ENCODE measurements around the gene KRTAP12-4. TPM values are rescaled to one million over a fixed set of nuclear protein-coding genes. Genes with fewer than 3 reads are reported as not detected.
"Not testable (repeated sequence)": the region's sequence is repeated elsewhere in the genome, so short reads cannot be mapped to it uniquely, and the experiment has no call there.

The KRTAP12-4 gene
- total and polyA plus RNA-seq, 5 experiments from 2014 or later, result not detected

DNA sequence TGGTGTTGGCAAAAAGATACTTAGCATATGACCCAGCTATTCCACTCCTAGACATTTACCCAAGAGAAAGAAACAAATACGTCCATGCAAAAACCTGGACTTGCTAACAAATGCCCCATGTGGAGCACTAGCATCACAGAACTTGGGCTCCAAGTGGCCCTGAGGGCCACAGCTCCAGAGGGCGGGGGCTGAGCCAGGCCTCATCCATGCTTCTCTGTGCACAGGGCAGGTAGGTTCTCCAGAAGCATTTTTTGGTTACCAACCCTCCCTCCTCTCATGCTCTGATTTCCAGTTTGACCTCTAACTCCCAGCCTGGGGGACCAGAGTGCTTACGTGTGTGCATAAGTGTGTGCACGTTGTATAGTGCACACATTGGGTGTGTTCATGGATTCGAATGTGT lies 10.2 kb upstream of the KRTAP12-4 start:
- no peak overlapping the region for H3K4me3 Mint-ChIP-seq
- ATAC-seq (no peak), DNase-seq (no peak)
- peaks cover 5 to 18% (median 9%) of the 10 kb centered on the region in 4 donors for H3K4me1 Mint-ChIP-seq
- POLR2A ChIA-PET, result no interaction called here
- H3K27ac Mint-ChIP-seq, result peak overlapping the region in 1 of 10 donors; percentile 66
- H3K27me3 Mint-ChIP-seq, result peaks cover 0 to 3% (median 0%) of the 10 kb centered on the region in 5 donors
- H3K36me3 Mint-ChIP-seq, result peaks cover 0 to 23% (median 13%) of the 10 kb centered on the region in 3 donors
- peaks cover 6 to 36% (median 12%) of the 10 kb centered on the region in 9 donors for H3K9me3 Mint-ChIP-seq

DNA sequence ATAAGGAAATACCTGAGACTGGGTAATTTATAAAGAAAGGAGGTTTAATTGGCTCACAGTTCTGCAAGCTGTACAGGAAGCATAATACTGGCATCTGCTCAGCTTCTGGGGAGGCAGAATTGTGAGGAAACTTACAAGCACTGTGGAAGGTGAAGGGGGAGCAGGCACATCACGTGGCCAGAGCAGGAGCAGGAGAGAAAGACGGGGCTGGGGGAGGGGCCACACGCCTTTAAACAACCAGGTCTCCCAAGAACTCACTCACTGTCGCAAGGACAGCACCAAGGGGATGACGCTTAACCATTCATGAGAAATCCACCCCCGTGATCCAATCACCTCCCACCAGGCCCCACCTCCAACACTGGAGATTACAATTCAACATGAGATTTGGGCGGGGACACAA lies 7.1 kb upstream of the KRTAP12-4 start:
- H3K27ac Mint-ChIP-seq, result peak overlapping the region in 3 of 10 donors; percentile 34 to 84 (median 50)
- DNase-seq, POLR2A ChIA-PET, H3K27me3 Mint-ChIP-seq, ATAC-seq: not testable (repeated sequence)
- H3K9me3 Mint-ChIP-seq, result peaks cover 6 to 38% (median 23%) of the 10 kb centered on the region in 9 donors
- H3K4me3 Mint-ChIP-seq, result peak overlapping the region in 1 of 10 donors; percentile 14
- peaks cover 2 to 20% (median 15%) of the 10 kb centered on the region in 3 donors for H3K36me3 Mint-ChIP-seq
- H3K4me1 Mint-ChIP-seq, result peaks cover 32 to 49% (median 39%) of the 10 kb centered on the region in 4 donors

DNA sequence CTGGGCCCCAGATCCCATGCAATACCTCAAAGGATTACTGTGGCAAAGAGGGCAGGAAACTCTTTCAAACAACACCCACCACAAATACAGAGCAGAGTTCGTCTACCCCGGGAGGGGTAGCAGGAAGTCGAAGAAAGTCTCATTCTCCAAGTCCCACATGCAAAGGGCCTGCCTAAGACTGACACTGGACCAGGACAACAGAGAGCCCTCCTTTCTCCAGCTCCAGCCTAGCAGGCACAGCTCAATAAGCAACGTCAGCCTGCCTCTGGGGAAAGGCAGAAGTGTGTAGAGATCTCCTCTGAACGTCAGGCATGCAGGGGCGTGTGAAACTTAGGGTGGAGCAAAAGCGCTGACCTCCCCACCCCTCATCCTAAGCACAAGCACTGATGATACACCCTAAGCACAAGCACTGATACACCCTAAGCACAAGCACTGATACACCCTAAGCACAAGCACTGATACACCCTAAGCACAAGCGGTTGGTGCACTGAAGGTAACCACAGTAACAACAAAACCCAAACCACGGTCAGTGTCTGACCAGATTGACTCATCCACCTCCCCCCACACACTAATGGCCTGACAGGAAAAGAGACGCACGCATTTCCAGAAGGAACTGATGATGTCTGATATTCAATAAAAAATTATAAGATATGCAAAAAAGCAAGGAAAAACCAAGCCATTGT lies 4.6 kb upstream of the KRTAP12-4 start:
- peak; percentile 5 to 9 for ATAC-seq
- peaks cover 8 to 56% (median 31%) of the 10 kb centered on the region in 9 donors for H3K9me3 Mint-ChIP-seq
- peaks cover 38 to 61% (median 59%) of the 10 kb centered on the region in 4 donors for H3K4me1 Mint-ChIP-seq
- POLR2A ChIA-PET, result interaction anchor here (0.9 to 3.1 kb wide), 6 partner anchors 10 to 52 kb away, joined by 3 to 15 read pairs (median 4); partner anchors contain the start of gene KRTAP10-9
- H3K27me3 Mint-ChIP-seq, result peaks cover 0 to 3% (median 0%) of the 10 kb centered on the region in 5 donors
- peak in 7 of 10 donors; percentile 14 to 66 (median 35) for DNase-seq
- peak overlapping the region; percentile 46 to 87 (median 82) for H3K4me3 Mint-ChIP-seq
- H3K27ac Mint-ChIP-seq, result peak overlapping the region; percentile 91 to 99 (median 97)
- peaks cover 2 to 28% (median 18%) of the 10 kb centered on the region in 3 donors for H3K36me3 Mint-ChIP-seq

DNA sequence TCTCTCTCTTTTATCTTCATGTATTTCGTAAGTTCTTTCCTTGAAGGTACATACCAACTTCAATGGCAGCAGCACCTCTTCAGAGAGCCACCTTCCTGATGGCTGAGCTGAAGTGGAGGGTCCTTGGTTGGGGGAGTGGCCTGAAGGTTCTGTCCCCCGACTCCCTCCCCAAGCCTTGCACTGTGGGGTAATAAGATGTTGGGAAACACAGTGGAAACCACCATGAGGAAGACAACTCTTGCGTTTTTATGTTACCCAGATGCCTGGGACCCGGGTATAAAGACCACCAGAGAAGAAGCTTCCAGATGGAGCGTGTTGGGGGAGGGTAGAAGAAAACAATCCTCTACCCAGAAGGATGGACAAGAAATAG lies 4.1 kb upstream of the KRTAP12-4 start:
- POLR2A ChIA-PET, result interaction anchor here (0.9 to 3.1 kb wide), 8 partner anchors 9 to 214 kb away, joined by 3 to 15 read pairs (median 4); partner anchors contain the start of gene KRTAP10-9
- peaks cover 0 to 3% (median 0%) of the 10 kb centered on the region in 5 donors for H3K27me3 Mint-ChIP-seq
- DNase-seq (peak in 1 of 10 donors; percentile 11), ATAC-seq (no peak)
- peaks cover 2 to 28% (median 17%) of the 10 kb centered on the region in 3 donors for H3K36me3 Mint-ChIP-seq
- peaks cover 8 to 56% (median 28%) of the 10 kb centered on the region in 9 donors for H3K9me3 Mint-ChIP-seq
- H3K4me3 Mint-ChIP-seq, result peak overlapping the region; percentile 48 to 87 (median 82)
- peaks cover 38 to 66% (median 65%) of the 10 kb centered on the region in 4 donors for H3K4me1 Mint-ChIP-seq
- H3K27ac Mint-ChIP-seq, result peak overlapping the region; percentile 91 to 99 (median 97)

DNA sequence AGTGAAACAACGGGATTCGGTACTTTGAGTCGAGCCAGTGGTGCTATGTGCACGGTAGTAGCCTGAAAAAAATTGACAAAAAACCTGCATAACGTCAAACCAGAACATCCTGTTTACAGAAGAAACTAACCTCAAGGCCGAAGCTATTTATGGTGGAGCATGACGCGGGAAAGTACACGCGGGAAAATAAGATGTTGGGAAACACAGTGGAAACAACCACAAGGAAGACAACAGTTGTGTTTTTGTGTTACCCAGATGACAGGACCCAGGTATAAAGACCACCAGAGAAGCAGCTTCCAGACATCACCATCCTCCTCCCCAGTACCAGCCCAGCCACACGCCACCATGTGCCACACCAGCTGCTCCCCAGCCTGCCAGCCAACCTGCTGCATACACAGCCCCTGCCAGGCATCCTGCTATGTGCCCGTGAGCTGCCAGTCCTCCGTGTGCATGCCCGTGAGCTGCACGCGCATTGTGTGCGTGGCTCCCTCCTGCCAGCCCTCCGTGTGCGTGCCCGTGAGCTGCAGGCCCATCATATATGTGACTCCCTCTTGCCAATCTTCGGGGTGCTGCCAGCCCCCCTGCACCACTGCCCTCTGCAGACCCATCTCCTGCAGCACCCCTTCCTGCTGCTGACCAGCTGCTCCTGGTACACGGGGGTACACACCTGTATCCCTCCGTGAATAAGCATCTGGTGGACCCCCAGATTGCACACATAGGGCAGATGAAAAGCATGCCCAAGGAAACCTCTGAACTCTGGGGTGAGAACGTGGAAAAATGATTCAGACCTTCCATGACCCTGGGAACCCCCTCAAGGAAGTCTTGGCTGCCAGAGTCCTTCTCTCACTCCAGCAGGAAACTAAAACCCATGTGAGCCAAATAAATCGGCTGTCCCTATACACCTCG lies 3.4 kb upstream of the KRTAP12-4 start, which contains the start of gene KRTAP12-3:
Gene KRTAP12-3 (plus strand): TSS at position 298 of the 906 bp plus-strand sequence. CDS start 48 bp downstream, at position 346.
- ATAC-seq (peak; percentile 63 to 74), DNase-seq (peak; percentile 48 to 93 (median 78))
- Mint-ChIP-seq H3K9me3 (peaks cover 4 to 51% (median 24%) of the 10 kb centered on the region in 9 donors), H3K4me3 (peak within 1 kb of the TSS; percentile 48 to 87 (median 82)), H3K27ac (peak within 1 kb of the TSS; percentile 91 to 99 (median 97)), H3K4me1 (peaks cover 38 to 71% (median 68%) of the 10 kb centered on the region in 4 donors), H3K27me3 (peaks cover 0 to 3% (median 0%) of the 10 kb centered on the region in 5 donors), H3K36me3 (peaks cover 2 to 28% (median 17%) of the 10 kb centered on the region in 3 donors)
- POLR2A ChIA-PET, result interaction anchor here (0.7 to 3.1 kb wide), 22 partner anchors 9 to 270 kb away, joined by 3 to 19 read pairs (median 4); partner anchors contain the start of genes KRTAP10-11, KRTAP10-5, KRTAP10-9 and PTTG1IP

DNA sequence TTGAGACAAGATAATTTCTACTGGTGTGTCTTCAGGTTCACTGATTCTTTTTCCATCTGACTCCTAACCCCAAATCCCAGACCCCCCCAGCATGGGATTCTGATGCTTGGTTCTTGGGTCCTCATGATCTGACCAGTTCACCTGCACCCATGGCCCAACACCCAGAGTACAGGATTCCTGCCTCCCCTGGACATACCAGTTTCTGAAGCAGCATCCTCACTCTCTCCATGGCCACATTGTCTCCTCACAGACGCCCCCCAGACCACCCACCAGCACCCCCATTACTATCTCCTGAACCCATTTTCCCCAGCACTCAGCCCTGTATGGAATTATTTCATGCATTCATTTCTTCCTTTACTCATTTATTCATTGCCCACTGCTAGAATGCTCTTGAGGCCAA lies 2.4 kb upstream of the KRTAP12-4 start:
- peak overlapping the region; percentile 48 to 87 (median 82) for H3K4me3 Mint-ChIP-seq
- peaks cover 40 to 75% (median 68%) of the 10 kb centered on the region in 4 donors for H3K4me1 Mint-ChIP-seq
- H3K27me3 Mint-ChIP-seq, result no peaks in the 10 kb centered on the region
- peaks cover 0 to 45% (median 18%) of the 10 kb centered on the region in 9 donors for H3K9me3 Mint-ChIP-seq
- POLR2A ChIA-PET, result interaction anchor here (1.0 to 3.1 kb wide), 10 partner anchors 12 to 146 kb away, joined by 3 to 19 read pairs (median 5); partner anchors contain the start of genes KRTAP10-5 and KRTAP10-9
- H3K27ac Mint-ChIP-seq, result peak overlapping the region; percentile 91 to 99 (median 97)
- H3K36me3 Mint-ChIP-seq, result peaks cover 2 to 22% (median 17%) of the 10 kb centered on the region in 3 donors
- DNase-seq (no peak), ATAC-seq (no peak)

DNA sequence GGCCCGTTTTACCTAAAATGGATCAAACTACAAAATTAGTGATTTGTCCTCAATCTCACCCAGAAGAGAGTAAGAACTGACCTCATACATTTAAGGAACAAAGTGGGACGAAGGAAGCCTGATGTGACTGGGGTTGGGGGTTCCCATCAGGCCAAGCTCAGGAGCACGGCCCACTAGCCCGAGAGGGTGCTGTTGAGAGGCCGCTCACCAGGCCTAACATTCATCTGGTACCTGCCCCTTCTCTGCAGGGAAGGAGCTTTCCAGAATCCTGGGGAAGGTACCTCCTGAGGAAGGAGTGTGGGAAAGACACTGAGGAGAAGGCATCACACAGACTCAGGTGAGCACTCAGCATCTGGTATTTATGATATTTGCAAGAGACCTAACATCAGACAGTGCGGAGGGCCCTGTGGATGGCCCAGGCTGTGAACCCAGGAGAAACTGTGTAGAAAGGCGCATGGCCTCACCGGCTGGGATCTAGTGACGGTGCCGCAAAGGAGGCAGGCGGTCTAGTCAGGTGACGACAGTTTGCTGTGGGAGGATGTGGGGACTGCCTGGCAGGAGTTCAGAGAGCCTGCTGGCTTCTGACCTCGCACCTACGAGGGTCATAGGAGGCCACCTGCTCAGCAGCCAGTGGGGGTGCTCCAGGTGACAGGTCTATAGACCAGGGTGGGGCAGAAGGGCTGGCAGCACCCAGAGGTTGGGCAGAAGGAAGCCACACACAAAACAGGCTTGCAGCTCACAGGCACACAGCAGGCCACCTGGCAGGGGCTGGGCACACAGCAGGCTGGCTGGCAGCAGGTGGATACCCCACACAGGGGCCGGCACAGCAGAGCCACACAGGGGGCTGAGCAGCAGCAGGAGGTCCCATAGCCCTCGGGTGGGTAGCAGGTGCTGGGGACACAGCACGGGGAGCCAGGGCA lies 543 bp downstream of the KRTAP12-4 start:
- peaks cover 2 to 17% (median 17%) of the 10 kb centered on the region in 3 donors for H3K36me3 Mint-ChIP-seq
- peaks cover 29 to 77% (median 63%) of the 10 kb centered on the region in 4 donors for H3K4me1 Mint-ChIP-seq
- POLR2A ChIA-PET, result interaction anchor here (0.6 to 2.8 kb wide), 5 partner anchors 11 to 69 kb away, joined by 3 to 9 read pairs (median 6); no protein-coding TSS in a partner anchor
- peak overlapping the region in 9 of 10 donors; percentile 45 to 86 (median 65) for H3K4me3 Mint-ChIP-seq
- DNase-seq, result peak; percentile 44 to 94 (median 83)
- H3K27me3 Mint-ChIP-seq, result no peaks in the 10 kb centered on the region
- peak; percentile 51 to 72 for ATAC-seq
- peak overlapping the region; percentile 89 to 99 (median 95) for H3K27ac Mint-ChIP-seq
- H3K9me3 Mint-ChIP-seq, result peaks cover 0 to 44% (median 18%) of the 10 kb centered on the region in 9 donors

DNA sequence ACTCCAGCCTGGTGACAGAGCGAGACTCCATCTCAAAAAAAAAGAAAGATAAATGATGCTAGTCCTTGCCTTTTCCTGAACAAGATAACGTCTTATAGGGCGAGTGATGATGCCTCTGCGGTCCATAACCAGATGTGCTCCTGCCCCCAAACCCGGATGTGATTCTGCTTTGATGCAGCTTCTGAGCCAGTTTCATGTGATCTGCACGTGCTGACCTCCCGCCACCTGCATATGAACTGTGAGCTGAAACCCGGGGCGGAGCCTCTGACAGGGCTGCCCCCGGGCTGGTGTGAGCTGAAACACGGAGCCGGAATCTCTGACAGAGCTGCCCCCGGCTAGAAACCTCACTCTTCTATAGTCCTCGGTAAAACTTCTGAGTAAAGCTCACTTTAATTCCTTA lies 1.3 kb downstream of the KRTAP12-4 start:
- no peak for ATAC-seq
- H3K9me3 Mint-ChIP-seq, result peaks cover 0 to 42% (median 18%) of the 10 kb centered on the region in 9 donors
- peaks cover 21 to 69% (median 55%) of the 10 kb centered on the region in 4 donors for H3K4me1 Mint-ChIP-seq
- POLR2A ChIA-PET, result interaction anchor here (0.6 to 2.8 kb wide), 5 partner anchors 10 to 70 kb away, joined by 3 to 9 read pairs (median 6); no protein-coding TSS in a partner anchor
- DNase-seq, result peak in 5 of 10 donors; percentile 7 to 37 (median 35)
- peaks cover 2 to 17% (median 17%) of the 10 kb centered on the region in 3 donors for H3K36me3 Mint-ChIP-seq
- H3K4me3 Mint-ChIP-seq, result peak overlapping the region in 1 of 10 donors; percentile 86
- peak overlapping the region; percentile 89 to 99 (median 94) for H3K27ac Mint-ChIP-seq
- no peaks in the 10 kb centered on the region for H3K27me3 Mint-ChIP-seq

DNA sequence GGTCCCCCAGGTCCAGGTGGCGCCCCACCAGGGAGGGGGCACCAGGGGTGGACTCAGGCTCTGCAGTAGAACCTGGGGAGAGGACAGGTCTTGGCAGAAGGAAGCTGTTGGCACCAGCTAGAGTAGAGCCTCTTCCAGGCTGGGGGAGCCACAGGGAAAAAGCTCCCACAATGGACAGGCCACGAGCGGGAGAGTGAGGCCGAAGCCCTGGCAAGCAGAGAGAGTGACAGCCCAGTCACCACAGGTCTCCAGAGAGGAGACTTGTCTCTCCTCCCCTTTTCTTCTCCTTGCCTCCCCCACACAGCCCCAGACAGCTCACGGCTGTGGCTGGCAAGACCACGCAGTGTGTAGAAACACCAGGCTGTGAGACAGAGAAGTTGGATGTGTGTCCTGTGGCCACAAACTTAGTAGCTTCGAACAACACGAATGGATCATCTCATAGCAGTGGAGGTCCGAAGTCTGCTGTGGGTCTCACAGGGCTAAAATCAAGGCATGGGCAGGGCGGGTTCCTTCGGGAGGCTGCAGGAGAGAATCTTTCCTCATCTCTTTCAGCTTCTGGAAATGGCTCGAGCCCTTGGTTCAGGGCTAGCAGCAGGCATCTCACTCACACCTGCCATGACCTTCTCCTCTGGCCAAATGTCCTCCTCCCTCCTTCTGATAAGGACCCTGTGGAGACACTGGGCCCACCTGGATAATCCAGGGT lies 3.3 kb downstream of the KRTAP12-4 start:
- H3K36me3 Mint-ChIP-seq, result peaks cover 0 to 4% (median 3%) of the 10 kb centered on the region in 3 donors
- ATAC-seq (no peak), DNase-seq (no peak)
- H3K4me3 Mint-ChIP-seq, result peak overlapping the region in 1 of 10 donors; percentile 29
- peaks cover 15 to 58% (median 44%) of the 10 kb centered on the region in 4 donors for H3K4me1 Mint-ChIP-seq
- POLR2A ChIA-PET, result interaction anchor here (0.7 to 2.8 kb wide), 2 partner anchors 8 to 61 kb away, joined by 4 to 9 read pairs; no protein-coding TSS in a partner anchor
- H3K27me3 Mint-ChIP-seq, result no peaks in the 10 kb centered on the region
- peaks cover 0 to 32% (median 4%) of the 10 kb centered on the region in 9 donors for H3K9me3 Mint-ChIP-seq
- peak overlapping the region in 7 of 10 donors; percentile 40 to 90 (median 81) for H3K27ac Mint-ChIP-seq

DNA sequence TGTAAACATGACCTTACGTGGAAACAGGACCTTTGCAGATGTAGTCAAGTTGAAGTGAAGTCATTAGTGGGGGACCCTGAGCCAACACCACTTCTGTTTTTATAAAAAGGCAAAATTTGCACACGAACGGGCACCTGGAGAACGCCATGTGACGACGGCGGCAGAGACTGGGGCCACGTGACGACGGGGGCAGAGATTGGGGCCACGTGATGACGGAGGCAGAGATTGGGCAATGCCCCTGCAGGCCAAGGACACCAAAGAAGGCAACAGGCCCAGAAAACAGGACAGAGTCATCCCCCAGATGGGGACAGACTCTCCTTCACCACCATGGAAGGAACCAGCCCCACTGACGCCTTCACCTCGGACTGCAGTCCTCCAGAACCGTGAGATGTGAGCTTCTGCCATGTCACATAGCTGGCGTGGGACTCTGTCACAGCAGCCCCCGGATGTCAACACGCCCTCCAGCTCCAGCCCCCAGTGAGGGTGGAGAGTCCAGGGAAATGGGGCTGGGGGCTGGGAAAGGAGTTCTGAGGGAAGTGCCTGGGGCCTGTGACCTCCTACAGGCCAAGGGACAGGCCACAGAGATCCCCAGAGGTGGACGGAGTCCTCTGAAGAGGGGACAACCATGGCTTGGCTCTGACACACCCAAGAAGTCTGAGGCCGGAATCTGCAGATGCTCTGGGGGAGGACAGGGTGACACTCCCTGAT lies 4.0 kb downstream of the KRTAP12-4 start:
- POLR2A ChIA-PET, result interaction anchor here (2.8 kb wide), 1 partner anchor 8 kb away, joined by 9 read pairs; no protein-coding TSS in a partner anchor
- H3K4me1 Mint-ChIP-seq, result peaks cover 15 to 55% (median 38%) of the 10 kb centered on the region in 4 donors
- H3K27me3 Mint-ChIP-seq, result no peaks in the 10 kb centered on the region
- peak overlapping the region in 8 of 10 donors; percentile 35 to 73 (median 58) for H3K27ac Mint-ChIP-seq
- peaks cover 0 to 28% (median 0%) of the 10 kb centered on the region in 9 donors for H3K9me3 Mint-ChIP-seq
- H3K36me3 Mint-ChIP-seq, result no peaks in the 10 kb centered on the region
- ATAC-seq, result no peak
- DNase-seq, result no peak
- H3K4me3 Mint-ChIP-seq, result peak overlapping the region in 1 of 10 donors; percentile 54

All from naive thymus-derived CD8-positive, alpha-beta T cell (primary cell).